ENCODE measurements around the gene DENND1B.

DENND1B gene

DNA sequence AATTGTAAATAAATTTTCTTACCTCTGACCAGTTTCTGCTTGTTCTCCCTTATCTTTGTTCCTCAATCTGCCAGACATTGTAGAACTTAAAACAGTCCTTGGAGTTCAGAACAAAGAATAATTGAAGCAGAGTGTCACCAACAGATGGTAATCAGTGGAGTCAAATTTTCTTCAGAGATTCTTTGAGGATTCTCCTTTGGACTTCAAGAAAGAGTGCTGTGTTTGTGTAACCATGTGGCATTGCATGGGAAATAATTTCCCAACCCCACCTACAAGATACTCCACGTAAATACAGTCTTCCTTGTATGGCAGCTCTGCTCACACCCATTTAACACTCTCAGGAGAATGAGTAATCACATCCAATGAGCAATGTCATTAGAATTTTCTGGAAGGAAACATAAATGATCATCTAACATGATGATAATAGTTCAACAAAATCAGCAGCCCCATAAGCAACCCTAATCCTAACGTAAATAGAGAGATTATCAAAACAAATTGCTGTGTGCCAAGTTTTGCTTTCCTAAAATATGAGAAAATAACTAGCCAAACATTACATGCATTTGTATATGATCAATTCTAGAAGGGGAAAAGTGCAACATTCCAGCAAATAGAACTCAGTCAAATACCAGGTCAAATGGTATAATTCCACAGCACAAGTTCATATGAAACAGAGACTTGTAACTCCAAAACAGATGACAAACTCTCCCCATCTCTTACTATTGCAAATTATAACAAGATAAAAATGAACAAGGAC is 6.9 kb upstream of the DENND1B start:
- no peak for TF ChIP-seq CTCF (IDR thresholded peaks at IDR 0.05; ENCODE audit: low read depth, low read length, missing control alignments)
- DNase-seq = no peak
- in situ Hi-C loops (cut with HindIII; ENCODE audit: low pct_ligation_motif_present, low sequenced_read_pairs) = no loop called here
- Histone ChIP-seq H3K4me3 (ENCODE audit: low read depth, low read length) (no peak overlapping the region), H3K27ac (no peak overlapping the region), H3K36me3 (replicated peaks) (no peaks in the 10 kb centered on the region), H3K27me3 (replicated peaks) (no peaks in the 10 kb centered on the region)

- in situ Hi-C loops (cut with HindIII; ENCODE audit: low pct_ligation_motif_present, low sequenced_read_pairs) = no loop called here
- no peak for TF ChIP-seq CTCF (IDR thresholded peaks at IDR 0.05; ENCODE audit: low read depth, low read length, missing control alignments)
- H3K27ac ChIP-seq = no peak overlapping the region
- DNase-seq = no peak
- H3K4me3 ChIP-seq (ENCODE audit: low read depth, low read length) = no peak overlapping the region
- no peaks in the 10 kb centered on the region for H3K36me3 ChIP-seq (replicated peaks)
- no peaks in the 10 kb centered on the region for H3K27me3 ChIP-seq (replicated peaks)
Measured at GRCh38 chr1:197779921-197780320, 4.6 kb upstream of the DENND1B start.

DNA sequence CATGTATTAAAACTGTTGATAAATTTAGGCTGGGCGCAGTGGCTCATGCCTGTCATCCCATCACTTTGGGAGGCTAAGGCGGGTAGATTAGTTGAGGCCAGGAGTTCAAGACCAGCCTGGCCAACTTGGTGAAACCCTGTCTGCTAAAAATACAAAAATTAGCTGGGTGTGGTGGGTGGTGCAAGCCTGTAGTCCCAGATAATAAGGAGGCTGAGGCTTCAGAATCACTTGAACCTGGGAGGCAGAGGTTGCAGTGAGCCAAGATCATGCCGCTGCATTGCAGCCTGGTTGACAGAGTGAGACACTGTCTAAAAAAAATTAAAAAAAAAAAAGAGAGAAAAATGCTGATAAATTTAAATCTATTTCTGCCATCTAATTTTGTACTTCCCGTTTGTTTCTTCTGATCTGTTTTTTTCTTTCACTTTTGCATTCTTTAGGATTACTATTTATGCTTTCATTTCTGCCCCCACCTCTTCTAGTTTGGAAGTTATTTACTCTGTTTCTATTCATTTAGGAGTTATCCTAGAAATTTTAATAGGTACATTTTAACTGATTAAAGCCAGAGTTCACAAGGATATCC is 3.2 kb upstream of the DENND1B start:
- Histone ChIP-seq H3K27ac (no peak overlapping the region), H3K4me3 (ENCODE audit: low read depth, low read length) (no peak overlapping the region), H3K36me3 (replicated peaks) (no peaks in the 10 kb centered on the region), H3K27me3 (replicated peaks) (no peaks in the 10 kb centered on the region)
- no peak for TF ChIP-seq CTCF (IDR thresholded peaks at IDR 0.05; ENCODE audit: low read depth, low read length, missing control alignments)
- no peak for DNase-seq
- in situ Hi-C loops (cut with HindIII; ENCODE audit: low pct_ligation_motif_present, low sequenced_read_pairs) = no loop called here

- no peak for TF ChIP-seq CTCF (IDR thresholded peaks at IDR 0.05; ENCODE audit: low read depth, low read length, missing control alignments)
- in situ Hi-C loops (cut with HindIII; ENCODE audit: low pct_ligation_motif_present, low sequenced_read_pairs) = no loop called here
- H3K36me3 ChIP-seq (replicated peaks) = no peaks in the 10 kb centered on the region
- DNase-seq = no peak
- H3K27me3 ChIP-seq (replicated peaks) = no peaks in the 10 kb centered on the region
- H3K27ac ChIP-seq = peak overlapping the region; percentile 33
- no peak overlapping the region for H3K4me3 ChIP-seq (ENCODE audit: low read depth, low read length)
Measured at GRCh38 chr1:197776351-197777105, 1.2 kb upstream of the DENND1B start.

DNA sequence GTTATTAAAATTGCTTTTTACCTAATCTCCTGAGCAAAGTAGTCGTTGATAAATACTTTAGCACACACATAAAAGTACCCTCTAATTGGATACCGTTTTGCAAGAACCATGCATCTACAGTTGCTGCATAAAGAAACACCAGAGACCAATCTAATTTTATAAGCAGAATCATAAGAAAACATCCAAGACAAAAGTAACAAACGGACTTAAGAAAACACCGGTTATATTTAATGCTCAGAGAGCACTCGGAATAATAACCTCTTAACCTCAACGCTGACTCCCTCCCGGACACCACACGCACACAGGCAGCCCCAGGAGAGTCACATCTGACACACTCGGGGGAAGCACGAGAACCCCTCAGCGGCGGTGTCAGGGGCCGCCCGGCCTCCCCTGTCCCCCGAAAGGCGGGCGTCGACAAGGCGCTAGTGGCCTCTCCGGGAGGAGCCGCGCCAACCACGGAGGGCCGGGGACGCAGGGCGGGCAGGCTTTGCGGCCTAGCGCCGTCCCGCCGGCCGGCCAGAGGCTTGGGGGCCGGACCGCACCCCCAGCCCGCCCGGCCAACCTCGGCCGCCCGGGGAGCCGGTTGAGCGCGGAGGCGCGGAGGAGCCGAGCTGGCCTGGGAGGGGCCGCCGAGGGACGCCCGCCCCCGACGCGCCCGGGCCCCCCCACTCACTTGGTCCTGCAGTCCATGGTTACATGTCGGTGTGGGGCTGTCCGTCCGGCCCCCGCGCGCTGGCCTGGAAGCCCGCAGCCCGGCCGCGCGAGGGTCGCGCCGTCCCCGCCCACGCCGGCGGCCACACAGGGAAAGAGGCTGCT is 606 bp downstream of the DENND1B start:
- Histone ChIP-seq H3K27me3 (replicated peaks) (no peaks in the 10 kb centered on the region), H3K36me3 (replicated peaks) (no peaks in the 10 kb centered on the region), H3K27ac (peak overlapping the region; percentile 55), H3K4me3 (ENCODE audit: low read depth, low read length) (peak overlapping the region; percentile 68)
- in situ Hi-C loops (cut with HindIII; ENCODE audit: low pct_ligation_motif_present, low sequenced_read_pairs) = no loop called here
- TF ChIP-seq CTCF (IDR thresholded peaks at IDR 0.05; ENCODE audit: low read depth, low read length, missing control alignments) = no peak
- DNase-seq = no peak
